ENCODE results near the gene CHST11.

- TF ChIP-seq EZH2phosphoT487 (IDR thresholded peaks at IDR 0.05; ENCODE audit: borderline replicate concordance, low read length) (no peak), CTCF (IDR thresholded peaks at IDR 0.05; ENCODE audit: low read depth, low read length, poor library complexity, severe bottlenecking) (no peak)
These were observed 146.8 kb downstream of the CHST11 start for GRCh38 chr12:104603545-104603973.

Measured in DOHH2 (cell line).